Measurements from ENCODE around the gene TXNDC11.

The TXNDC11 gene

GRCh38 chr16:11684231-11685025 is 58.2 kb downstream of the TXNDC11 start:
- TF ChIP-seq, protein P1, sequence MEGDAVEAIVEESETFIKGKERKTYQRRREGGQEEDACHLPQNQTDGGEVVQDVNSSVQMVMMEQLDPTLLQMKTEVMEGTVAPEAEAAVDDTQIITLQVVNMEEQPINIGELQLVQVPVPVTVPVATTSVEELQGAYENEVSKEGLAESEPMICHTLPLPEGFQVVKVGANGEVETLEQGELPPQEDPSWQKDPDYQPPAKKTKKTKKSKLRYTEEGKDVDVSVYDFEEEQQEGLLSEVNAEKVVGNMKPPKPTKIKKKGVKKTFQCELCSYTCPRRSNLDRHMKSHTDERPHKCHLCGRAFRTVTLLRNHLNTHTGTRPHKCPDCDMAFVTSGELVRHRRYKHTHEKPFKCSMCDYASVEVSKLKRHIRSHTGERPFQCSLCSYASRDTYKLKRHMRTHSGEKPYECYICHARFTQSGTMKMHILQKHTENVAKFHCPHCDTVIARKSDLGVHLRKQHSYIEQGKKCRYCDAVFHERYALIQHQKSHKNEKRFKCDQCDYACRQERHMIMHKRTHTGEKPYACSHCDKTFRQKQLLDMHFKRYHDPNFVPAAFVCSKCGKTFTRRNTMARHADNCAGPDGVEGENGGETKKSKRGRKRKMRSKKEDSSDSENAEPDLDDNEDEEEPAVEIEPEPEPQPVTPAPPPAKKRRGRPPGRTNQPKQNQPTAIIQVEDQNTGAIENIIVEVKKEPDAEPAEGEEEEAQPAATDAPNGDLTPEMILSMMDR (IDR thresholded peaks at IDR 0.05; ENCODE audit: low read depth, low read length), result no peak
- Histone ChIP-seq H3K36me3 (peaks cover 97% of the 10 kb centered on the region), H3K27me3 (ENCODE audit: insufficient read depth, low read depth, severe bottlenecking) (no peaks in the 10 kb centered on the region)

GRCh38 chr16:11683145-11683544 is 59.5 kb downstream of the TXNDC11 start:
- no peaks in the 10 kb centered on the region for H3K9me3 ChIP-seq (ENCODE audit: severe bottlenecking)
- no peak overlapping the region for H3K27ac ChIP-seq
- DNase-seq, result no peak
- TF ChIP-seq, protein P1 (IDR thresholded peaks at IDR 0.05; ENCODE audit: low read depth, low read length), result no peak
- H3K36me3 ChIP-seq, result peaks cover 100% of the 10 kb centered on the region
- H3K27me3 ChIP-seq (ENCODE audit: insufficient read depth, low read depth, severe bottlenecking), result no peaks in the 10 kb centered on the region
- H3K4me3 ChIP-seq (ENCODE audit: low read depth, low read length), result no peak overlapping the region

More at GRCh38 chr16:11684231-11685025, 58.2 kb downstream of the TXNDC11 start:
- H3K27ac ChIP-seq, result no peak overlapping the region
- H3K4me3 ChIP-seq (ENCODE audit: low read depth, low read length), result no peak overlapping the region
- no peaks in the 10 kb centered on the region for H3K9me3 ChIP-seq (ENCODE audit: severe bottlenecking)
- no peak for DNase-seq

DNA sequence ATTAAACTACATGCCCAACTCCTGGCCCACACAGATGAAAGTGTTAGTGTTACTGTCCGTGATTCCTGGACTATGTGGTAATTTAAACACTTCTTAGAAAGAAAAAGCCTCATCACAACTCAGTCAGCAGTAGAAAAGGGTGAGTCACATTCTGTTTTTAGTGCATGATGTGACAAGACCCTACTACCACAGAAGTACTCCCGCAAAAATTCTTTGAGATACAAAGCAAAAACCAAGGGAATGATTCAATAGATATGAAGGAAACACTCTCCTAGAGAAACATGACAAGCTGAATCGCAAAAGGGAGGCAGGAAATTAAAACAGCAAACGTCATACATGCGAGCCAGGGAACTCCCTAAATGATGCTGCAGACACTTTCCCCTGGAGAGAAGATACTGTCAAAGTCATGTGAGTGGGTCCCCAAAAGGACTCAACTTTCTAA is 60.0 kb downstream of the TXNDC11 start:
- Histone ChIP-seq H3K36me3 (peaks cover 100% of the 10 kb centered on the region), H3K27ac (no peak overlapping the region), H3K27me3 (ENCODE audit: insufficient read depth, low read depth, severe bottlenecking) (no peaks in the 10 kb centered on the region), H3K4me3 (ENCODE audit: low read depth, low read length) (no peak overlapping the region), H3K9me3 (ENCODE audit: severe bottlenecking) (no peaks in the 10 kb centered on the region)
- TF ChIP-seq, protein P1 (IDR thresholded peaks at IDR 0.05; ENCODE audit: low read depth, low read length), result no peak
- no peak for DNase-seq

- no peak overlapping the region for H3K27ac ChIP-seq
- no peak overlapping the region for H3K4me3 ChIP-seq (ENCODE audit: low read depth, low read length)
- H3K36me3 ChIP-seq, result peaks cover 100% of the 10 kb centered on the region
- H3K9me3 ChIP-seq (ENCODE audit: severe bottlenecking), result no peaks in the 10 kb centered on the region
- TF ChIP-seq, protein P1 (IDR thresholded peaks at IDR 0.05; ENCODE audit: low read depth, low read length), result no peak
- DNase-seq, result peak; percentile 38
- no peaks in the 10 kb centered on the region for H3K27me3 ChIP-seq (ENCODE audit: insufficient read depth, low read depth, severe bottlenecking)
Observed at GRCh38 chr16:11681976-11682654, 60.5 kb downstream of the TXNDC11 start.

GRCh38 chr16:11681556-11681955 is 61.1 kb downstream of the TXNDC11 start:
- H3K4me3 ChIP-seq (ENCODE audit: low read depth, low read length), result no peak overlapping the region
- DNase-seq, result no peak
- no peak overlapping the region for H3K27ac ChIP-seq
- H3K36me3 ChIP-seq, result peaks cover 100% of the 10 kb centered on the region
- TF ChIP-seq, protein P1 (IDR thresholded peaks at IDR 0.05; ENCODE audit: low read depth, low read length), result no peak
- no peaks in the 10 kb centered on the region for H3K27me3 ChIP-seq (ENCODE audit: insufficient read depth, low read depth, severe bottlenecking)
- no peaks in the 10 kb centered on the region for H3K9me3 ChIP-seq (ENCODE audit: severe bottlenecking)

Measured in WERI-Rb-1 (cell line).